Activated T-cell treated with anti-CD3 and anti-CD28 coated beads, Interleukin-2, amount 50 U/mL, for 24 hours (primary cell): Measurements from ENCODE around the gene EEF2K.
"Not testable (repeated sequence)": the region's sequence is repeated elsewhere in the genome, so short reads cannot be mapped to it uniquely, and the experiment has no call there.

Experiments
- DNase-seq: peaks from one replicate; pipeline ENCODE4 v3.0.0-alpha.2; 2020
- H3K27ac Mint-ChIP-seq: 2 replicates; pipeline ENCODE4 v1.8.0; 2020; ENCODE audit warnings: mild to moderate bottlenecking, mixed read lengths
- H3K27me3 Mint-ChIP-seq: 2 replicates; pipeline ENCODE4 v1.8.0; 2020; ENCODE audit warnings: mixed read lengths
- H3K36me3 Mint-ChIP-seq: 2 replicates; pipeline ENCODE4 v1.8.0; 2020; ENCODE audit warnings: low read depth, mixed read lengths
- H3K4me1 Mint-ChIP-seq: 2 replicates; pipeline ENCODE4 v1.8.0; 2020; ENCODE audit warnings: low read depth, mixed read lengths
- H3K4me3 Mint-ChIP-seq: 2 replicates; pipeline ENCODE4 v1.8.0; 2020; ENCODE audit warnings: mild to moderate bottlenecking, moderate library complexity, mixed read lengths
- H3K9me3 Mint-ChIP-seq: 2 replicates; pipeline ENCODE4 v1.8.0; 2020; ENCODE audit warnings: mixed read lengths

Gene EEF2K

GRCh38 chr16:22297871-22298733 is 92.0 kb downstream of the EEF2K start:
- peak overlapping the region; percentile 95 for H3K4me3 Mint-ChIP-seq
- DNase-seq: peak; percentile 77
- H3K27ac Mint-ChIP-seq: peak overlapping the region; percentile 99
- no peaks in the 10 kb centered on the region for H3K9me3 Mint-ChIP-seq
- peaks cover 48% of the 10 kb centered on the region for H3K4me1 Mint-ChIP-seq
- H3K27me3 Mint-ChIP-seq: no peaks in the 10 kb centered on the region
- peaks cover 54% of the 10 kb centered on the region for H3K36me3 Mint-ChIP-seq

GRCh38 chr16:22299036-22299435 is 93.0 kb downstream of the EEF2K start:
- H3K27me3 Mint-ChIP-seq: no peaks in the 10 kb centered on the region
- peaks cover 64% of the 10 kb centered on the region for H3K36me3 Mint-ChIP-seq
- peak overlapping the region; percentile 99 for H3K27ac Mint-ChIP-seq
- no peak for DNase-seq
- H3K4me3 Mint-ChIP-seq: peak overlapping the region; percentile 95
- no peaks in the 10 kb centered on the region for H3K9me3 Mint-ChIP-seq
- peaks cover 51% of the 10 kb centered on the region for H3K4me1 Mint-ChIP-seq

GRCh38 chr16:22300427-22301071 is 94.5 kb downstream of the EEF2K start:
- H3K9me3 Mint-ChIP-seq: no peaks in the 10 kb centered on the region
- H3K36me3 Mint-ChIP-seq: peaks cover 79% of the 10 kb centered on the region
- H3K4me3 Mint-ChIP-seq: peak overlapping the region; percentile 53
- H3K27ac Mint-ChIP-seq: peak overlapping the region; percentile 66
- H3K4me1 Mint-ChIP-seq: peaks cover 54% of the 10 kb centered on the region
- DNase-seq: peak; percentile 56
- H3K27me3 Mint-ChIP-seq: no peaks in the 10 kb centered on the region

- H3K4me3 Mint-ChIP-seq, H3K9me3 Mint-ChIP-seq, DNase-seq, H3K27me3 Mint-ChIP-seq: not testable (repeated sequence)
- H3K4me1 Mint-ChIP-seq: peaks cover 49% of the 10 kb centered on the region
- H3K27ac Mint-ChIP-seq: peak overlapping the region; percentile 66
- peaks cover 88% of the 10 kb centered on the region for H3K36me3 Mint-ChIP-seq
Measured at GRCh38 chr16:22301423-22301822, 95.3 kb downstream of the EEF2K start.

DNA sequence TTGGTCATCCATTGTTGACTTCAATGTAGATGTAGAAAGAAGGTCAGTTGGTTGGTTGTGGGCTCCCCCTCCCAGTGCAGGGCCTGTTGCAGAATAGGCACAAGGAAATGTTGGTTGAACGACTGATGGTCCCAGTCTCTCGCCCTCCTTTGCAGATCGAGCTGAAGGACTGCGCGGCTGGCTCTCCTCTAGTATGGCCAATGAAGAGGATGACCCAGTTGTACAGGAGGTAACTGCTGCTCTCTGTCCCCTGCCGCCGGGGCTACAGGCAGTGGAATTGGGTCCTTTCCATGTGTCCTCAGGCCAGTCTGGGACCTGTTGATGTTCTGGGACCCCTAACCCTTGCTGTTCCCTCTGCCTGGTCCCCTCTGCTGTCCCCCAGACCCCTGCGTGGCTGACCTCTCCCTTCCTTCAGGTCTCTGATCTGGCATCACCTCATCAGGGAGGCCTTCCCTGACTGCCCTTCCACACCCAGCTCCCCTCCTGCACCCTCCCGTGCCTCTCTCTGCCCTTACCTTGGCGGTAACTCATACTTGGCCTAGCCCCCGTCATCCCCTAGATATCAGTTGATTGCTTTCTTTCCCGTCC is 96.8 kb downstream of the EEF2K start:
- DNase-seq: no peak
- peaks cover 47% of the 10 kb centered on the region for H3K4me1 Mint-ChIP-seq
- H3K27ac Mint-ChIP-seq: peak overlapping the region; percentile 37
- peaks cover 96% of the 10 kb centered on the region for H3K36me3 Mint-ChIP-seq
- H3K4me3 Mint-ChIP-seq: no peak overlapping the region
- no peaks in the 10 kb centered on the region for H3K27me3 Mint-ChIP-seq
- H3K9me3 Mint-ChIP-seq: no peaks in the 10 kb centered on the region

DNA sequence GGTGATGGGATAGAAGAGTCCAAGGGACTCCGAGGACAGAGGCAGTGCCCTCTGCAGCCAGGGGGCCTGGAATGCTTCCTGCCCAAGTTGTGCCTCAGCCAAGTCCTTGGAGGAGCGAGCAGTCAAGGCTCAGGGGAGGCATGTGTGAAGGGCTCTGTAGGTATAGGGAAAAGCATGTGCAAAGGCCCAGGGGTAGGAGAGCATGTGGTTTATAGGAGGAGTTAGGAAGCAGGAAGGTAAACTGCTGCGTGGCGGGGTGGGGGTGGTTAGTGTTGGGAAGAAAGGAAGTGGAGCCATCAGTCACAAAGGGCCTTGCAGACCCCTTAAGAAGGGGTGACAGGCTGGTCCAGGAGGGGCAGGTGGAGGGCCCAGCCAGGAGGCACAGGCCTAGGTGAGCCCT is 98.3 kb downstream of the EEF2K start:
- no peak for DNase-seq
- H3K27ac Mint-ChIP-seq: peak overlapping the region; percentile 53
- H3K4me1 Mint-ChIP-seq: peaks cover 35% of the 10 kb centered on the region
- H3K27me3 Mint-ChIP-seq: no peaks in the 10 kb centered on the region
- H3K36me3 Mint-ChIP-seq: peaks cover 96% of the 10 kb centered on the region
- no peaks in the 10 kb centered on the region for H3K9me3 Mint-ChIP-seq
- H3K4me3 Mint-ChIP-seq: no peak overlapping the region

DNA sequence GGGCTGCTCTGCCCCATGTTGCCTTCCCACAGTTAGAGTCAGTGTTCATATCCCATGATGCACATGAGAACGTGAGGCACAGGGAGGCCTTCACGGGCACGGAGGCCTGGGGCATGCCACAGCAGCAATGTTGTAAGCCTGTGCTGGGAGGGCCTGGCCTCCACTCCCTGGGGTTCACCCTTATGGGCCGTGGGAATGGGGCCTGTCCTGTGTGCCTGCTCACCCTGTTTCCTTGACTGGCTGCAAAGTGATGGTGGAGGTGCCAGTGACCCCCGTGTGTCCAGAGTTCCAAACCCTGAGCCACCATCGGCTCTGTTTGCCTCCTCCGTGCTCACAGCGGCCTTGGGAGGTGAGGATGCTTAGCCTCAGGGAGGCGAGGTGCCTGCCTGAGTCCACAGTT is 100.7 kb downstream of the EEF2K start:
- H3K4me1 Mint-ChIP-seq: peaks cover 16% of the 10 kb centered on the region
- H3K9me3 Mint-ChIP-seq: no peaks in the 10 kb centered on the region
- H3K27ac Mint-ChIP-seq: no peak overlapping the region
- no peaks in the 10 kb centered on the region for H3K27me3 Mint-ChIP-seq
- peaks cover 92% of the 10 kb centered on the region for H3K36me3 Mint-ChIP-seq
- no peak for DNase-seq
- no peak overlapping the region for H3K4me3 Mint-ChIP-seq

GRCh38 chr16:22307838-22308237 is 101.8 kb downstream of the EEF2K start:
- H3K4me1 Mint-ChIP-seq: peaks cover 8% of the 10 kb centered on the region
- no peaks in the 10 kb centered on the region for H3K27me3 Mint-ChIP-seq
- peak overlapping the region; percentile 3 for H3K27ac Mint-ChIP-seq
- H3K4me3 Mint-ChIP-seq: no peak overlapping the region
- DNase-seq: no peak
- H3K36me3 Mint-ChIP-seq: peaks cover 92% of the 10 kb centered on the region
- no peaks in the 10 kb centered on the region for H3K9me3 Mint-ChIP-seq

- H3K9me3 Mint-ChIP-seq: no peaks in the 10 kb centered on the region
- H3K4me3 Mint-ChIP-seq: no peak overlapping the region
- H3K27ac Mint-ChIP-seq: no peak overlapping the region
- H3K36me3 Mint-ChIP-seq: peaks cover 92% of the 10 kb centered on the region
- DNase-seq: no peak
- H3K27me3 Mint-ChIP-seq: no peaks in the 10 kb centered on the region
- peaks cover 3% of the 10 kb centered on the region for H3K4me1 Mint-ChIP-seq
Measured at GRCh38 chr16:22308824-22309520, 102.9 kb downstream of the EEF2K start.

GRCh38 chr16:22311520-22311919 is 105.4 kb downstream of the EEF2K start:
- Mint-ChIP-seq H3K36me3 (peaks cover 90% of the 10 kb centered on the region), H3K27ac (no peak overlapping the region), H3K9me3 (no peaks in the 10 kb centered on the region), H3K4me1 (no peaks in the 10 kb centered on the region), H3K27me3 (no peaks in the 10 kb centered on the region), H3K4me3 (no peak overlapping the region)
- DNase-seq: no peak

- H3K27me3 Mint-ChIP-seq: no peaks in the 10 kb centered on the region
- H3K4me1 Mint-ChIP-seq: no peaks in the 10 kb centered on the region
- H3K4me3 Mint-ChIP-seq: no peak overlapping the region
- H3K36me3 Mint-ChIP-seq: peaks cover 88% of the 10 kb centered on the region
- no peak overlapping the region for H3K27ac Mint-ChIP-seq
- DNase-seq: peak; percentile 22
- no peaks in the 10 kb centered on the region for H3K9me3 Mint-ChIP-seq
Measured at GRCh38 chr16:22312897-22313781, 107.1 kb downstream of the EEF2K start.

- peak; percentile 24 for DNase-seq
- Mint-ChIP-seq H3K36me3 (peaks cover 86% of the 10 kb centered on the region), H3K27me3 (no peaks in the 10 kb centered on the region), H3K4me3 (no peak overlapping the region), H3K9me3 (no peaks in the 10 kb centered on the region), H3K4me1 (no peaks in the 10 kb centered on the region), H3K27ac (peak overlapping the region; percentile 47)
Measured at GRCh38 chr16:22313876-22314470, 107.9 kb downstream of the EEF2K start.
